Measurements from ENCODE around the gene PXDN.

Gene PXDN, protein sequence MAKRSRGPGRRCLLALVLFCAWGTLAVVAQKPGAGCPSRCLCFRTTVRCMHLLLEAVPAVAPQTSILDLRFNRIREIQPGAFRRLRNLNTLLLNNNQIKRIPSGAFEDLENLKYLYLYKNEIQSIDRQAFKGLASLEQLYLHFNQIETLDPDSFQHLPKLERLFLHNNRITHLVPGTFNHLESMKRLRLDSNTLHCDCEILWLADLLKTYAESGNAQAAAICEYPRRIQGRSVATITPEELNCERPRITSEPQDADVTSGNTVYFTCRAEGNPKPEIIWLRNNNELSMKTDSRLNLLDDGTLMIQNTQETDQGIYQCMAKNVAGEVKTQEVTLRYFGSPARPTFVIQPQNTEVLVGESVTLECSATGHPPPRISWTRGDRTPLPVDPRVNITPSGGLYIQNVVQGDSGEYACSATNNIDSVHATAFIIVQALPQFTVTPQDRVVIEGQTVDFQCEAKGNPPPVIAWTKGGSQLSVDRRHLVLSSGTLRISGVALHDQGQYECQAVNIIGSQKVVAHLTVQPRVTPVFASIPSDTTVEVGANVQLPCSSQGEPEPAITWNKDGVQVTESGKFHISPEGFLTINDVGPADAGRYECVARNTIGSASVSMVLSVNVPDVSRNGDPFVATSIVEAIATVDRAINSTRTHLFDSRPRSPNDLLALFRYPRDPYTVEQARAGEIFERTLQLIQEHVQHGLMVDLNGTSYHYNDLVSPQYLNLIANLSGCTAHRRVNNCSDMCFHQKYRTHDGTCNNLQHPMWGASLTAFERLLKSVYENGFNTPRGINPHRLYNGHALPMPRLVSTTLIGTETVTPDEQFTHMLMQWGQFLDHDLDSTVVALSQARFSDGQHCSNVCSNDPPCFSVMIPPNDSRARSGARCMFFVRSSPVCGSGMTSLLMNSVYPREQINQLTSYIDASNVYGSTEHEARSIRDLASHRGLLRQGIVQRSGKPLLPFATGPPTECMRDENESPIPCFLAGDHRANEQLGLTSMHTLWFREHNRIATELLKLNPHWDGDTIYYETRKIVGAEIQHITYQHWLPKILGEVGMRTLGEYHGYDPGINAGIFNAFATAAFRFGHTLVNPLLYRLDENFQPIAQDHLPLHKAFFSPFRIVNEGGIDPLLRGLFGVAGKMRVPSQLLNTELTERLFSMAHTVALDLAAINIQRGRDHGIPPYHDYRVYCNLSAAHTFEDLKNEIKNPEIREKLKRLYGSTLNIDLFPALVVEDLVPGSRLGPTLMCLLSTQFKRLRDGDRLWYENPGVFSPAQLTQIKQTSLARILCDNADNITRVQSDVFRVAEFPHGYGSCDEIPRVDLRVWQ (N-terminal part only)

DNA sequence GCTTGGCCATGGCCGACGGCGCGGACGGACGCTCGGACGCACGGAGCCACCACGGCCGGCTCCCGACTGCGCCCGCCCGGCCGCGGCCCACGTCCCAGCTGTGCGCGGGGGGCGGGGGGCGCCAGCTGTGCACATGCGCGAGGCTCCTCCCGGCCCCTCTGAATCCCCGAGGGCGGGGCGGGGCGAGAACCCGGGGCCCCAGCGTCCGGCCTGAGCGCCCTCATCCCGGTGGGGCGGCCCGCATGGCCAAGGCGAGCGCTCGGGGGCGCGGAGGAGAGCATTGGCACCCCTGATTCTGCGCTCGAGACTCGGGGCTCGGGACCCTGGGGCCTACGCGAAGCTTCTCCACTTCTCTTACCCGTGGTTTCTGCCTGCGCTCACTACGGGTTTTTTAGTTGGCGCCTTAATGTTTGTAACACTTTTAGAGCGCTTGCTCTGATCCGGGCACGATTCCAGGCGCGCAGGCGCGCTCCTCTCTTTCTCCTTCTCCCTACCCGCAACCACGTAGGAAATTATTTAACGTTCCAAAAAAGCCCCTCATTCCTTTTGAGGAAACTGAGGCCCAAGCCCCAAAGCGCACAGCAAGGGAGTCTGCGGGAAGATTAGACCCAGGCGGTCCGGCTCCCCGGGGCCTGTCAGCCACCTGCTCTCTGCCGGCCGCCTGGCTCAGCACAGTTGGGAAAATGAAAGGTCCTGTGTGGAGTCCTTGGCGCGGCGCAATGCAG, at the start of gene PXDN:
TSS of gene PXDN (minus strand) at position 70 of the 725 bp plus-strand sequence. CDS start at position 10, 60 bp downstream.
- no peaks in the 10 kb centered on the region for H3K79me2 ChIP-seq (ENCODE audit: insufficient read depth, low read depth)
- H3K4me2 ChIP-seq: no peak within 1 kb of the TSS
- no peaks in the 10 kb centered on the region for H4K20me1 ChIP-seq (ENCODE audit: insufficient read depth)
- no peak within 1 kb of the TSS for H3K9ac ChIP-seq
- no peak within 1 kb of the TSS for H2AFZ ChIP-seq (ENCODE audit: low read depth)
- no peak within 1 kb of the TSS for H3K27ac ChIP-seq
- TF ChIP-seq, protein P1, sequence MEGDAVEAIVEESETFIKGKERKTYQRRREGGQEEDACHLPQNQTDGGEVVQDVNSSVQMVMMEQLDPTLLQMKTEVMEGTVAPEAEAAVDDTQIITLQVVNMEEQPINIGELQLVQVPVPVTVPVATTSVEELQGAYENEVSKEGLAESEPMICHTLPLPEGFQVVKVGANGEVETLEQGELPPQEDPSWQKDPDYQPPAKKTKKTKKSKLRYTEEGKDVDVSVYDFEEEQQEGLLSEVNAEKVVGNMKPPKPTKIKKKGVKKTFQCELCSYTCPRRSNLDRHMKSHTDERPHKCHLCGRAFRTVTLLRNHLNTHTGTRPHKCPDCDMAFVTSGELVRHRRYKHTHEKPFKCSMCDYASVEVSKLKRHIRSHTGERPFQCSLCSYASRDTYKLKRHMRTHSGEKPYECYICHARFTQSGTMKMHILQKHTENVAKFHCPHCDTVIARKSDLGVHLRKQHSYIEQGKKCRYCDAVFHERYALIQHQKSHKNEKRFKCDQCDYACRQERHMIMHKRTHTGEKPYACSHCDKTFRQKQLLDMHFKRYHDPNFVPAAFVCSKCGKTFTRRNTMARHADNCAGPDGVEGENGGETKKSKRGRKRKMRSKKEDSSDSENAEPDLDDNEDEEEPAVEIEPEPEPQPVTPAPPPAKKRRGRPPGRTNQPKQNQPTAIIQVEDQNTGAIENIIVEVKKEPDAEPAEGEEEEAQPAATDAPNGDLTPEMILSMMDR (conservative IDR thresholded peaks at IDR 0.05; ENCODE audit: low read depth, low read length): no peak
- no peaks in the 10 kb centered on the region for H3K36me3 ChIP-seq (ENCODE audit: insufficient read depth)
- no peaks in the 10 kb centered on the region for H3K27me3 ChIP-seq (ENCODE audit: insufficient read depth, low read depth)
- no peaks in the 10 kb centered on the region for H3K4me1 ChIP-seq (ENCODE audit: low read depth, poor library complexity, severe bottlenecking)
- H3K4me3 ChIP-seq (IDR thresholded peaks at IDR 0.05; ENCODE audit: insufficient read depth, low read depth, low read length): no peak within 1 kb of the TSS

DNA sequence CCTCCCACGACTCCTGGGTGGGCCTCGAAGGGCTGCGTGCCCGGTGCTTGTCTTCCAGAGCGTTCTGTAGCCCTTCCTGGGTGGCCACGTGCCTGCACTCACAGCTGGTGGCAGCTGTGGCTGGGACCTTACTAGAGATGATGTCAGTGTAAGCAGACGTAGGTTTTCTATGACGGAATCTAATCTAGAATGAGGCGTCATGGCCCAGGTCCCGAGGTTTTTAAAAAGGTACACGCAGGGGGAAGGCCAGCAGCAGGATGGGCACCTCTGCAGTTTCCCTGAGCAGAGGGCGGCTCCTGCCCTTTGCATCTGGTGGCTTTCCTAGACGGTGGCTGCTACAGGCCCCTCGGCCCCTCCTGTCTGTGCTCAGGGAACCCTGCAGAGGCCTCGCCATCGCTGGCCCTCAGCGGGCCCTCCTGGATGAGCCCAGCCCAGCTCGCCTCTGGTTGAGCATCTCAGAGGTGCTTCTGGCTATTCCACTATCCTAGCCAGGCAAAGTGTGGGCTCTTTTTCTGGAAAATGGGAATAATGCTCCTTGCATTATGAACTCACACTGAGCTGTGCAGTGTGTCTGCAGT, 49.6 kb upstream of the PXDN start:
- H3K36me3 ChIP-seq (ENCODE audit: insufficient read depth): no peaks in the 10 kb centered on the region
- no peak overlapping the region for H2AFZ ChIP-seq (ENCODE audit: low read depth)
- H4K20me1 ChIP-seq (ENCODE audit: insufficient read depth): no peaks in the 10 kb centered on the region
- H3K27me3 ChIP-seq (ENCODE audit: insufficient read depth, low read depth): no peaks in the 10 kb centered on the region
- H3K79me2 ChIP-seq (ENCODE audit: insufficient read depth, low read depth): no peaks in the 10 kb centered on the region
- TF ChIP-seq, protein P1 (conservative IDR thresholded peaks at IDR 0.05; ENCODE audit: low read depth, low read length): no peak
- no peak overlapping the region for H3K27ac ChIP-seq
- no peak overlapping the region for H3K9ac ChIP-seq
- H3K4me1 ChIP-seq (ENCODE audit: low read depth, poor library complexity, severe bottlenecking): no peaks in the 10 kb centered on the region
- H3K4me3 ChIP-seq (IDR thresholded peaks at IDR 0.05; ENCODE audit: insufficient read depth, low read depth, low read length): no peak overlapping the region
- H3K4me2 ChIP-seq: no peak overlapping the region

DNA sequence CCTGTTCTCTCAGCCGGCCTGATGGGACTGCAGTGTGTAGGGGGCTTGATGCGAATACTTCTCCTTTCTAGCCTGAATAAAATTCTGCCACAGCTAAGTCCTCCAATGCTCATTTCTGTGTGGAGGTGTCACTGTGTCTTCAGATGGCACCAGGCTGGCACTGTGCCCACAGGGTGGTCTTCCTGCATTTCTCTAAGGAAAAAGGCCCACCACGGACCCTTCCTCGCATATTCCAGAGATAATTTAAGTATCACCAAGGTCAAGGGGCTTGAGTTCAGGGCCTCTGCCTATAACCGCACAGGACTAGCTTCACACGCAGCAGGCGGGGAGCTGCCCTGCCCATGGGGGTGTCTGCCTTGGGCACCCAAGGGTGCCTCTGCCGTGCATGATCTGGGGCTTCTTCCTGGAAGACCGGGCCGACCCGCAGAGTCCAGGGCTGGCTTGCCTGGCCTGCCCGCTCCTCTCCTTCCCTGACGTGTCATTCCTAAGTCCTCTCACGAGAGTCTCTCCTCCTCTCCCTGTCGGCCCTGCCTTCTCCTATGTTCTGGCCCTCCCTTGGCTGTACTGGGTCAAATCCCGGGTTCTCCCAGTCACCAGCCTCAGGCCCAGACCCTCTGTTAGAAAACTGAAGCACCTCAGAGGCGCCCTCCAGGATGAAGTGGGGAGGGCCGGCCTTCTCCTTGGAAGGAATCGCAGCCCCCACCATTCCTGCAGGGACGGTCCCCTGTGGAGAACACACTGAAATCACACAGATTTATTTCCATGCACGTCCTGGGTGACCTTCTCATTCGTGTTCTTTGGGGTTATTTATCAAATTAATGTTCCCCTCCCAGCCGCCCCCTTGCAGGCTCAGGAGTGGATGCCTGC, 48.9 kb upstream of the PXDN start:
- H3K79me2 ChIP-seq (ENCODE audit: insufficient read depth, low read depth): no peaks in the 10 kb centered on the region

More for the DNA sequence above, 48.9 kb upstream of the PXDN start:
- Histone ChIP-seq H4K20me1 (ENCODE audit: insufficient read depth) (no peaks in the 10 kb centered on the region), H2AFZ (ENCODE audit: low read depth) (no peak overlapping the region), H3K4me3 (IDR thresholded peaks at IDR 0.05; ENCODE audit: insufficient read depth, low read depth, low read length) (no peak overlapping the region), H3K36me3 (ENCODE audit: insufficient read depth) (no peaks in the 10 kb centered on the region), H3K27me3 (ENCODE audit: insufficient read depth, low read depth) (no peaks in the 10 kb centered on the region), H3K4me1 (ENCODE audit: low read depth, poor library complexity, severe bottlenecking) (no peaks in the 10 kb centered on the region), H3K27ac (no peak overlapping the region), H3K9ac (no peak overlapping the region), H3K4me2 (no peak overlapping the region)
- TF ChIP-seq, protein P1 (conservative IDR thresholded peaks at IDR 0.05; ENCODE audit: low read depth, low read length): no peak
